DOHH2 (cell line): ENCODE data around the gene INPP4A.
A peak's percentile ranks its signal among the peaks of the same experiment; 100 is the strongest.

Experiments
- H3F3A ChIP-seq: fragments of 200-600 bp; sonication (generic), shearing (Covaris generic); 2 replicates; pipeline ENCODE4 v1.6.0; 2016; ENCODE audit warnings: antibody characterized with exemption, mild to moderate bottlenecking; ENCODE audit not compliant: control insufficient read depth, insufficient read depth
- H3K27ac ChIP-seq: fragments of 200-600 bp; sonication (generic); 2 replicates; pipeline ENCODE4 v1.5.1; 2014; ENCODE audit warnings: low read depth, mild to moderate bottlenecking, low read length, moderate library complexity
- H3K27me3 ChIP-seq: fragments of 200-600 bp; sonication (generic); 2 replicates; pipeline ENCODE4 v1.6.1; 2014; ENCODE audit warnings: mild to moderate bottlenecking, low read length, mixed read lengths; ENCODE audit not compliant: control insufficient read depth
- H3K36me3 ChIP-seq: fragments of 200-600 bp; sonication (generic); 2 replicates; pipeline ENCODE4 v1.6.1; 2014; ENCODE audit warnings: mild to moderate bottlenecking, low read length, moderate library complexity, mixed read lengths; ENCODE audit not compliant: control insufficient read depth
- H3K4me1 ChIP-seq: fragments of 200-600 bp; sonication (generic); 2 replicates; pipeline ENCODE4 v1.6.1; 2014; ENCODE audit warnings: mild to moderate bottlenecking, low read length, mixed read lengths; ENCODE audit not compliant: control insufficient read depth
- H3K4me2 ChIP-seq: fragments of 200-600 bp; sonication (generic); 2 replicates; pipeline ENCODE4 v1.6.0; 2014; ENCODE audit warnings: mild to moderate bottlenecking, low read length, moderate library complexity
- H3K4me3 ChIP-seq: fragments of 200-600 bp; sonication (generic); 2 replicates; pipeline ENCODE4 v1.5.1; 2014; ENCODE audit warnings: mild to moderate bottlenecking, low read length, mixed read lengths
- H3K79me2 ChIP-seq: fragments of 200-600 bp; sonication (generic); 2 replicates; pipeline ENCODE4 v1.6.1; 2014; ENCODE audit warnings: mild to moderate bottlenecking, low read length, mixed read lengths; ENCODE audit not compliant: control insufficient read depth
- H3K9me2 ChIP-seq: fragments of 200-600 bp; sonication (generic); replicated peaks from 2 replicates; pipeline ENCODE4 v1.6.1; 2014; ENCODE audit warnings: mild to moderate bottlenecking, low read length, mixed read lengths; ENCODE audit not compliant: control insufficient read depth
- H3K9me3 ChIP-seq: fragments of 200-600 bp; sonication (generic); 2 replicates; pipeline ENCODE4 v1.6.1; 2014; ENCODE audit warnings: antibody characterized with exemption, low read length, mixed read lengths; ENCODE audit not compliant: control insufficient read depth, insufficient read depth
- H4K20me1 ChIP-seq: fragments of 200-600 bp; sonication (generic); 2 replicates; pipeline ENCODE4 v1.6.0; 2014; ENCODE audit warnings: low read depth, mild to moderate bottlenecking, antibody characterized with exemption, low read length, moderate library complexity; ENCODE audit not compliant: control insufficient read depth, insufficient read depth
- CTCF ChIP-seq: fragments of 200-600 bp; sonication (generic); IDR thresholded peaks from one replicate; pipeline ENCODE4 v1.5.1; 2014; ENCODE audit warnings: antibody characterized with exemption, mild to moderate bottlenecking, low read depth, low read length; ENCODE audit not compliant: poor library complexity, severe bottlenecking
- EZH2phosphoT487 ChIP-seq: fragments of 200-600 bp; sonication (generic); IDR thresholded peaks from 2 replicates; pipeline ENCODE4 v1.6.1; 2017; ENCODE audit warnings: borderline replicate concordance, mild to moderate bottlenecking, antibody characterized with exemption, low read length, moderate library complexity, mixed read lengths

The INPP4A gene

GRCh38 chr2:98545591-98545990, 100.9 kb downstream of the INPP4A start:
- Histone ChIP-seq H4K20me1 (no peaks in the 10 kb centered on the region), H3K4me2 (no peak overlapping the region), H3K36me3 (no peaks in the 10 kb centered on the region), H3K4me3 (no peak overlapping the region), H3K9me2 (no peaks in the 10 kb centered on the region), H3K9me3 (no peaks in the 10 kb centered on the region), H3F3A (no peaks in the 10 kb centered on the region), H3K4me1 (peaks cover 18% of the 10 kb centered on the region), H3K79me2 (no peaks in the 10 kb centered on the region), H3K27ac (no peak overlapping the region), H3K27me3 (no peaks in the 10 kb centered on the region)
- TF ChIP-seq EZH2phosphoT487 (no peak), CTCF (no peak)

GRCh38 chr2:98546186-98546585, 101.5 kb downstream of the INPP4A start:
- H3K36me3 ChIP-seq = no peaks in the 10 kb centered on the region

GRCh38 chr2:98547092-98547790, 102.6 kb downstream of the INPP4A start:
- Histone ChIP-seq H3K9me2 (no peaks in the 10 kb centered on the region), H3K9me3 (no peaks in the 10 kb centered on the region), H3F3A (no peaks in the 10 kb centered on the region), H3K4me1 (peaks cover 18% of the 10 kb centered on the region), H3K27ac (no peak overlapping the region), H3K27me3 (no peaks in the 10 kb centered on the region), H3K4me3 (no peak overlapping the region), H4K20me1 (no peaks in the 10 kb centered on the region), H3K36me3 (no peaks in the 10 kb centered on the region), H3K79me2 (no peaks in the 10 kb centered on the region), H3K4me2 (0 out of 2 replicates have a peak overlapping the region, but pooled peaks have one; percentile 2)
- TF ChIP-seq EZH2phosphoT487 (no peak), CTCF (no peak)

More at GRCh38 chr2:98546186-98546585, 101.5 kb downstream of the INPP4A start:
- Histone ChIP-seq H3K4me1 (peaks cover 18% of the 10 kb centered on the region), H3F3A (no peaks in the 10 kb centered on the region), H3K4me2 (no peak overlapping the region), H3K27me3 (no peaks in the 10 kb centered on the region), H3K79me2 (no peaks in the 10 kb centered on the region), H3K9me2 (no peaks in the 10 kb centered on the region), H3K9me3 (no peaks in the 10 kb centered on the region), H4K20me1 (no peaks in the 10 kb centered on the region), H3K27ac (no peak overlapping the region), H3K4me3 (no peak overlapping the region)
- TF ChIP-seq CTCF (no peak), EZH2phosphoT487 (no peak)
